PFSK-1 (cell line): ENCODE data around the gene GPR141.

Experiments
- FOXP2 ChIP-seq: optimal IDR thresholded peaks from 2 replicates; pipeline ENCODE3; 2011; ENCODE audit warnings: borderline replicate concordance, control low read depth, inconsistent platforms; ENCODE audit not compliant: insufficient read depth; ENCODE audit errors: extremely low read length, extremely low read depth
- POLR2AphosphoS5 ChIP-seq: IDR thresholded peaks from 2 replicates; pipeline ENCODE4 v1.6.1; 2012; ENCODE audit warnings: low read depth, mild to moderate bottlenecking, control low read depth, low read length, moderate library complexity
- REST ChIP-seq, 2 experiments: IDR thresholded peaks; 2 replicates each; pipeline versions ENCODE4 v1.6.1 to v1.8.0; 2011 to 2012; ENCODE audit warnings: low read depth in 2 of 2, low read length in 2 of 2, control low read depth in 1 of 2, inconsistent platforms in 1 of 2, mild to moderate bottlenecking in 1 of 2, moderate library complexity in 1 of 2; ENCODE audit not compliant: insufficient read depth in 1 of 2
- SIN3A ChIP-seq: IDR thresholded peaks from 2 replicates; pipeline ENCODE4 v1.6.1; 2012; ENCODE audit warnings: mild to moderate bottlenecking, low read length, moderate library complexity, borderline replicate concordance; ENCODE audit not compliant: insufficient read depth
- TAF1 ChIP-seq: IDR thresholded peaks from 2 replicates; pipeline ENCODE4 v1.6.1; 2012; ENCODE audit warnings: low read length, control low read depth, borderline replicate concordance; ENCODE audit not compliant: insufficient read depth

GPR141 gene

GRCh38 chr7:37718585-37718984 is 35.0 kb downstream of the GPR141 start:
- TF ChIP-seq POLR2AphosphoS5 (no peak), SIN3A (no peak), TAF1 (no peak)

- TF ChIP-seq REST (IDR thresholded peaks at IDR 0.05; ENCODE audit: insufficient read depth in 1 of 2, low read depth in 2 of 2, low read length in 2 of 2) (no peak), POLR2AphosphoS5 (no peak), SIN3A (no peak), TAF1 (no peak), FOXP2 (no peak)
Observed at GRCh38 chr7:37719077-37719476, 35.5 kb downstream of the GPR141 start.

- no peak for TF ChIP-seq POLR2AphosphoS5
- TF ChIP-seq TAF1, result no peak
- no peak for TF ChIP-seq SIN3A
- TF ChIP-seq FOXP2, result no peak
- no peak for TF ChIP-seq REST (IDR thresholded peaks at IDR 0.05; ENCODE audit: insufficient read depth in 1 of 2, low read depth in 2 of 2, low read length in 2 of 2)
Observed at GRCh38 chr7:37724732-37725131, 41.2 kb downstream of the GPR141 start.

GRCh38 chr7:37726016-37726415 is 42.5 kb downstream of the GPR141 start:
- TF ChIP-seq SIN3A, result no peak
- no peak for TF ChIP-seq REST (IDR thresholded peaks at IDR 0.05; ENCODE audit: insufficient read depth in 1 of 2, low read depth in 2 of 2, low read length in 2 of 2)
- TF ChIP-seq POLR2AphosphoS5, result no peak
- no peak for TF ChIP-seq TAF1
- TF ChIP-seq FOXP2, result no peak

- no peak for TF ChIP-seq REST (IDR thresholded peaks at IDR 0.05; ENCODE audit: insufficient read depth in 1 of 2, low read depth in 2 of 2, low read length in 2 of 2)
- TF ChIP-seq SIN3A, result no peak
- TF ChIP-seq TAF1, result no peak
- no peak for TF ChIP-seq POLR2AphosphoS5
- no peak for TF ChIP-seq FOXP2
Observed at GRCh38 chr7:37728747-37729146, 45.2 kb downstream of the GPR141 start.
